MG63 (cell line): ENCODE results near the gene TPO. TPM values are rescaled to one million over a fixed set of nuclear protein-coding genes. Genes with fewer than 3 reads are reported as not detected.

Experiments used
- DNase-seq: peaks from one replicate; pipeline ENCODE4 v3.0.0-alpha.2; 2020
- H3K27me3 ChIP-seq: fragments of 250-450 bp; sonication (Bioruptor Pico); 2 replicates; pipeline ENCODE4 v1.5.1; 2020; ENCODE audit warnings: mild to moderate bottlenecking, moderate library complexity
- H3K36me3 ChIP-seq: fragments of 250-450 bp; sonication (Bioruptor Pico); 2 replicates; pipeline ENCODE4 v1.5.1; 2020; ENCODE audit warnings: mild to moderate bottlenecking, moderate library complexity
- H3K4me3 ChIP-seq: fragments of 250-450 bp; sonication (Bioruptor Pico); 2 replicates; pipeline ENCODE4 v1.5.1; 2020; ENCODE audit warnings: mild to moderate bottlenecking, moderate library complexity
- H3K9me3 ChIP-seq: fragments of 250-450 bp; sonication (Bioruptor Pico); 2 replicates; pipeline ENCODE4 v1.5.1; 2020; ENCODE audit warnings: mild to moderate bottlenecking, moderate library complexity
- total RNA-seq: library from RNA; depleted of rRNA; stranded (reverse); fragments of >200 nt; shearing (Covaris generic); gene quantifications from 2 replicates; pipeline ENCODE4 v1.2.3, GENCODE V29; 2014; ENCODE audit warnings: low replicate concordance

TPO gene
- total RNA-seq, 1 experiment from 2014 or later: not detected

- Histone ChIP-seq H3K4me3 (no peak overlapping the region), H3K9me3 (no peaks in the 10 kb centered on the region), H3K36me3 (no peaks in the 10 kb centered on the region), H3K27me3 (no peaks in the 10 kb centered on the region)
- DNase-seq: no peak
Observed at GRCh38 chr2:1429895-1430294, 16.6 kb downstream of the TPO start.

- H3K36me3 ChIP-seq: no peaks in the 10 kb centered on the region
- H3K4me3 ChIP-seq: no peak overlapping the region
- H3K27me3 ChIP-seq: no peaks in the 10 kb centered on the region
- no peak for DNase-seq
- no peaks in the 10 kb centered on the region for H3K9me3 ChIP-seq
Observed at GRCh38 chr2:1430491-1430890, 17.2 kb downstream of the TPO start.

GRCh38 chr2:1431886-1432400 is 18.7 kb downstream of the TPO start:
- H3K4me3 ChIP-seq: no peak overlapping the region
- no peaks in the 10 kb centered on the region for H3K9me3 ChIP-seq
- DNase-seq: no peak
- no peaks in the 10 kb centered on the region for H3K27me3 ChIP-seq
- no peaks in the 10 kb centered on the region for H3K36me3 ChIP-seq

- Histone ChIP-seq H3K36me3 (no peaks in the 10 kb centered on the region), H3K4me3 (no peak overlapping the region), H3K27me3 (no peaks in the 10 kb centered on the region), H3K9me3 (no peaks in the 10 kb centered on the region)
- no peak for DNase-seq
Observed at GRCh38 chr2:1432726-1433125, 19.5 kb downstream of the TPO start.

GRCh38 chr2:1436369-1436768 is 23.1 kb downstream of the TPO start:
- Histone ChIP-seq H3K36me3 (no peaks in the 10 kb centered on the region), H3K27me3 (no peaks in the 10 kb centered on the region), H3K9me3 (no peaks in the 10 kb centered on the region), H3K4me3 (no peak overlapping the region)
- DNase-seq: no peak

GRCh38 chr2:1437101-1437500 is 23.8 kb downstream of the TPO start:
- no peaks in the 10 kb centered on the region for H3K36me3 ChIP-seq
- no peaks in the 10 kb centered on the region for H3K27me3 ChIP-seq
- H3K9me3 ChIP-seq: no peaks in the 10 kb centered on the region
- no peak for DNase-seq
- no peak overlapping the region for H3K4me3 ChIP-seq

- DNase-seq: no peak
- H3K9me3 ChIP-seq: no peaks in the 10 kb centered on the region
- no peaks in the 10 kb centered on the region for H3K27me3 ChIP-seq
- H3K4me3 ChIP-seq: no peak overlapping the region
- H3K36me3 ChIP-seq: no peaks in the 10 kb centered on the region
Observed at GRCh38 chr2:1437537-1437936, 24.3 kb downstream of the TPO start.

- Histone ChIP-seq H3K27me3 (no peaks in the 10 kb centered on the region), H3K4me3 (no peak overlapping the region), H3K36me3 (no peaks in the 10 kb centered on the region), H3K9me3 (no peaks in the 10 kb centered on the region)
- no peak for DNase-seq
Observed at GRCh38 chr2:1438972-1439371, 25.7 kb downstream of the TPO start.

GRCh38 chr2:1440581-1440980 is 27.3 kb downstream of the TPO start:
- Histone ChIP-seq H3K27me3 (no peaks in the 10 kb centered on the region), H3K36me3 (no peaks in the 10 kb centered on the region), H3K4me3 (no peak overlapping the region), H3K9me3 (no peaks in the 10 kb centered on the region)
- no peak for DNase-seq

- Histone ChIP-seq H3K36me3 (no peaks in the 10 kb centered on the region), H3K27me3 (peaks cover 20% of the 10 kb centered on the region), H3K4me3 (no peak overlapping the region), H3K9me3 (no peaks in the 10 kb centered on the region)
- no peak for DNase-seq
Observed at GRCh38 chr2:1446301-1446700, 33.0 kb downstream of the TPO start.

GRCh38 chr2:1448009-1448408 is 34.7 kb downstream of the TPO start:
- Histone ChIP-seq H3K4me3 (no peak overlapping the region), H3K9me3 (no peaks in the 10 kb centered on the region), H3K27me3 (peaks cover 23% of the 10 kb centered on the region), H3K36me3 (no peaks in the 10 kb centered on the region)
- no peak for DNase-seq

- Histone ChIP-seq H3K9me3 (no peaks in the 10 kb centered on the region), H3K4me3 (no peak overlapping the region), H3K27me3 (peaks cover 23% of the 10 kb centered on the region), H3K36me3 (no peaks in the 10 kb centered on the region)
- no peak for DNase-seq
Observed at GRCh38 chr2:1450915-1451314, 37.7 kb downstream of the TPO start.

GRCh38 chr2:1451422-1451821 is 38.2 kb downstream of the TPO start:
- H3K9me3 ChIP-seq: no peaks in the 10 kb centered on the region
- H3K36me3 ChIP-seq: no peaks in the 10 kb centered on the region
- DNase-seq: no peak
- H3K27me3 ChIP-seq: peaks cover 23% of the 10 kb centered on the region
- H3K4me3 ChIP-seq: no peak overlapping the region

GRCh38 chr2:1453561-1453960 is 40.3 kb downstream of the TPO start:
- Histone ChIP-seq H3K27me3 (peaks cover 19% of the 10 kb centered on the region), H3K4me3 (no peak overlapping the region), H3K36me3 (no peaks in the 10 kb centered on the region), H3K9me3 (no peaks in the 10 kb centered on the region)
- DNase-seq: no peak

- DNase-seq: no peak
- Histone ChIP-seq H3K9me3 (no peaks in the 10 kb centered on the region), H3K27me3 (peaks cover 12% of the 10 kb centered on the region), H3K4me3 (no peak overlapping the region), H3K36me3 (no peaks in the 10 kb centered on the region)
Observed at GRCh38 chr2:1454346-1454745, 41.1 kb downstream of the TPO start.

GRCh38 chr2:1455466-1455865 is 42.2 kb downstream of the TPO start:
- peak; percentile 80 for DNase-seq
- H3K36me3 ChIP-seq: no peaks in the 10 kb centered on the region
- H3K4me3 ChIP-seq: no peak overlapping the region
- peaks cover 6% of the 10 kb centered on the region; the same call in 1 of the 2 replicates for H3K27me3 ChIP-seq
- no peaks in the 10 kb centered on the region for H3K9me3 ChIP-seq

GRCh38 chr2:1458432-1458831 is 45.2 kb downstream of the TPO start:
- DNase-seq: no peak
- no peaks in the 10 kb centered on the region for H3K36me3 ChIP-seq
- H3K9me3 ChIP-seq: no peaks in the 10 kb centered on the region
- H3K4me3 ChIP-seq: no peak overlapping the region
- peaks cover 2% of the 10 kb centered on the region; the same call in 1 of the 2 replicates for H3K27me3 ChIP-seq

- Histone ChIP-seq H3K9me3 (no peaks in the 10 kb centered on the region), H3K36me3 (no peaks in the 10 kb centered on the region), H3K4me3 (no peak overlapping the region), H3K27me3 (peaks cover 2% of the 10 kb centered on the region; the same call in 1 of the 2 replicates)
- DNase-seq: no peak
Observed at GRCh38 chr2:1459727-1460126, 46.5 kb downstream of the TPO start.
